GM21360 (cell line): ENCODE results near the gene POFUT2.
"Not testable (repeated sequence)": the region's sequence is repeated elsewhere in the genome, so short reads cannot be mapped to it uniquely, and the experiment has no call there.

Experiments used
- ATAC-seq: cut with Tn5 transposase; IDR thresholded peaks from one replicate; pipeline ENCODE4 v1.9.1; 2021; ENCODE audit warnings: mild to moderate bottlenecking, moderate library complexity; ENCODE audit not compliant: unreplicated experiment

The POFUT2 gene

GRCh38 chr21:45326169-45326851 is 38.6 kb upstream of the POFUT2 start:
- no peak for ATAC-seq

- no peak for ATAC-seq
These were observed 37.8 kb upstream of the POFUT2 start for GRCh38 chr21:45325206-45326168.

- ATAC-seq = no peak
These were observed 37.0 kb upstream of the POFUT2 start for GRCh38 chr21:45324489-45325205.

DNA sequence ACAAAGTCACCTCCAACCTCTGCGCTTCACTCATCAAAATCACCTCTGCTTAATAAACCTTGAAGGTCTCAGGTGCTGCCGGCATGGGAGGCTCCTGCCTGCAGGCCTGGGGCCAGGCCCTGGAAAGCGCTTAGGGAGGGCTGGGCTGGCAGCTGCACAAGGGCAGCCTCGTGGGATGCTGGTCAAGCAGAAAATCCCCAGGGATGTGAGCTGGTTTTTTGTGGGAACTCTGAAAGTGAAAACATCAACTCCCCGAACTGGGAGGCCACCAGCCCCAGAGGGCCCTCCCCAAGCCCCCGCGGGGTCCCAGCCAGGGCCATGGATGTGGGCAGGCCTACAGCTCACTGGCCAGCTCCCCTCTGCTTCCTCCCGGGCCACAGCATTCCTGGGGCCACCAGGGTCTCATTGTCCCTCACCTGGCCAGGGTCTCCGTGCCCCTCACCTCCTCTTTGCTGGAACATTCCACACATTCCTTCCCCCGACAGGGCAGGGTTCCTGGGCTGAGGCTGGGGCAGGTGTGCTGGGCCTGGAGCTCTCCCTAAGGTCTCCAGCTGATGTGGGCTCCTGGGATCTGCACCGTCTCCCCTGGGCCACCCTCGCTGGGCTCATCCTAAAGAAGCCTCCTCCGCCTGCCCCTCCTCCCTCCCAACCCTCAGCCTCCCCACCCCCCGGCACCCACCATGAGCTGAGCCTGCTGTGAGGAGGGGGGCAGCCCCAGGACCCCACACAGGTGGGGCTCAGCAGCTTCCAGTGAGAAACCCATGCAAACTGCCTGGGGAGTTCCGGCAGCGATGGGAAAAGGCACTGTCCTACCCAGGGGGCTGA is 36.0 kb upstream of the POFUT2 start:
- ATAC-seq = no peak

- no peak for ATAC-seq
These were observed 35.3 kb upstream of the POFUT2 start for GRCh38 chr21:45322960-45323461.

- ATAC-seq = no peak
These were observed 34.7 kb upstream of the POFUT2 start for GRCh38 chr21:45322231-45322959.

GRCh38 chr21:45320261-45321025 is 32.7 kb upstream of the POFUT2 start:
- no peak for ATAC-seq

DNA sequence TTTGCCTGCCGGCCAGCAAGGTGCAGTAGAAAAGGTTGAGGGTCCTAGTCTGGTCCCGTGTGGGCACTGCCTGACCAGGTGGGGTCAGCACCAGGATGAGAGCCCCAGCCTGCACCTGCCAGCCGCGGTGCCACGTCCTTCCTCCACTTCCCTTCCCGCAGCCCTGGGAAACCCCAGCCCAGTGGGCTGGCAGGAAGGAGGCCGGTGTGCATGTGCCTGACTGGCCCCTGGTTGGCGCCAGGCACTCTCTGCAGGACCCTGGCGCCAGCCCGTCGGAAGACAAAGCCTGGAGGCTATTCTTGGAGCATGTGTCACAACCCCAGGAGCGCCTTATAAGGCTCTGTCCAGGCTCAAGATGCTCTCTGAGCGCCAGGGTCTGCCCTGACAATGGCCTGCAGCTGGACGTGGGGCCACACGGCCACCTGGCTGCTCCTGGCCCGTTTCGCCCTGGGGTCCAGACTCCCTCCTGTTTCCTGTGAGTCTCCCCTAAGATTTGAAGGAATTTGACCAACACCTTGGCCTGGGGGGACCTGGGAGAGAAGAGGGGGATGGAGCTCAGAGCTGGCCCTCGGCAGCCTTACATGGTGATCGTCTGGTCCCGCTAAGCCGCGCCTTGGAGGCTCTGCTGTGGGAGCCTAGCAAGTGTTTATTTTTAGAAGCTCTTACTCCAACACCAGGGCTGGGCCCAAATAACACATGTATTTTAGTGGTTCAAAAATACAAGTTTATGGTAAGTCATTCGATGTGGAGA is 31.9 kb upstream of the POFUT2 start:
- no peak for ATAC-seq

GRCh38 chr21:45318556-45319404 is 31.1 kb upstream of the POFUT2 start:
- no peak for ATAC-seq

GRCh38 chr21:45318146-45318555 is 30.5 kb upstream of the POFUT2 start:
- ATAC-seq = no peak

- no peak for ATAC-seq
These were observed 29.9 kb upstream of the POFUT2 start for GRCh38 chr21:45317398-45318145.

DNA sequence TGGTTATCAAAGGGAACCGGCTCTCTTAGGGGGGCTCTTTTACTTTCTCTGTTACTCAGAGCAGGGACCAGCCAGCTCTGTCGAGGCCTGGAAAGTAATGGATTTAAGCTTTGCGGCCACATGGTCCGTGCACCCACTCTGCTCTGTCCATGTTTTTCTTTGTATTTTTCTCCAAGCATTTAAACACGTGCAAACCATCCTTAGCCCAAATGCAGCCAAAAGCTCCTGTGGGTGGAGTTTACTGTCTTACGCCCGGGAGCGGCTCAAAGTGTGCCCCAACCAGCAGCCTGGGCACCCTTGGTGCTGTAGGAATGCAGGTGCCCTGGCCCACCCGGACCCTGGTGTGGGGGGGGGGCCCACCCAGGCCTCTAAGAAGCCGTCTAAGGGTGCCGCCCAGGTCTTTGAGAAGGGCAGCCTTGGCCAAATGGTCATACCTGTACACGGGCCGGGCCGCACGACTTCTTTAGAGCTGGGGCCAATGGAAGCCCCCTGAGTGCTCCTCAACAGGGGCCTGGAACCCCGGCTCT is 29.2 kb upstream of the POFUT2 start:
- ATAC-seq = no peak

GRCh38 chr21:45315676-45316470 is 28.2 kb upstream of the POFUT2 start:
- ATAC-seq = not testable (repeated sequence)

- no peak for ATAC-seq
These were observed 26.0 kb upstream of the POFUT2 start for GRCh38 chr21:45313682-45314081.

DNA sequence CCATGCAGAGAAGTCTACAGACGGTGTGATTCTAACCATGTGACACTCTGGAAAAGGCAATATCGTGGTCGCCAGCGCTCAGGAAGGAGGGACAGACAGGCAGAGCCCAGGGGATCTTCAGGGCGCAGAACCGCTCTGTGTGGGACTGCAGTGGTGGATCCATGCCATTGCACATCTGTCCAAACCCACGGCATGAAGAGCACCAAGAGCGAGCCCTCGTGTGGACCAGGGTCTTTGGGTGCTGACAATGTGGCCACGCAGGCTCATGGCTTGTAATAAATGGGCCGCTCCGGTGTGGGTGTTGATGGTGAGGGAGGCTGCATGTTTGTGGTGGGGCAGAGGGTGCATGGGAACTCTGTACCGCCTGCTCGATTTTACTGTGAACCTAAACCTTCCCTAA is 25.3 kb upstream of the POFUT2 start:
- ATAC-seq = no peak

DNA sequence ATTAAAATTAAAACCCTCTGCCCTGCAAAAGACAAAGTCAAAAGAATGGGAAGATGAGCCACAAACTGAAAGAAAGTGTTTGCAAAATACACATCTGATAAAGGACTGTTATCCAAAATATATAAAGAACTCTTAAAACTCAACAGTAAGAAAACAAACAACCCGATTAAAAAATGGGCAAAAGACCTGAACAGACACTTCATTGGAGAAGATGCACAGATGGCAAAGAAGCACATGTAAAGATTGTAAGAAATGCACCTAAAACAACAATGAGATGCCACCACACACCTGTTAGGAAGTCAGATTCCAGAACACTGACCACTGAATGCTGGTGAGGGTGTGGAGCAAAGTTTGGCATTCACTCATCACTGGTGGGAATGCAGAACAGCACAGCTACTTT is 24.6 kb upstream of the POFUT2 start:
- ATAC-seq = no peak
